22Rv1 (cell line): ENCODE results near the gene ANO10.

ENCODE experiments used
- H3K27ac ChIP-seq: fragments of 450-650 bp; 2 replicates; pipeline ENCODE4 v1.5.1; 2017
- CTCF ChIP-seq: fragments of 450-650 bp; IDR thresholded peaks from 2 replicates; pipeline ENCODE4 v1.5.1; 2017; ENCODE audit warnings: mild to moderate bottlenecking
- ZFX ChIP-seq: fragments of 450-650 bp; IDR thresholded peaks from 2 replicates; pipeline ENCODE4 v1.6.1; 2017; ENCODE audit warnings: antibody characterized with exemption, borderline replicate concordance

ANO10 gene

DNA sequence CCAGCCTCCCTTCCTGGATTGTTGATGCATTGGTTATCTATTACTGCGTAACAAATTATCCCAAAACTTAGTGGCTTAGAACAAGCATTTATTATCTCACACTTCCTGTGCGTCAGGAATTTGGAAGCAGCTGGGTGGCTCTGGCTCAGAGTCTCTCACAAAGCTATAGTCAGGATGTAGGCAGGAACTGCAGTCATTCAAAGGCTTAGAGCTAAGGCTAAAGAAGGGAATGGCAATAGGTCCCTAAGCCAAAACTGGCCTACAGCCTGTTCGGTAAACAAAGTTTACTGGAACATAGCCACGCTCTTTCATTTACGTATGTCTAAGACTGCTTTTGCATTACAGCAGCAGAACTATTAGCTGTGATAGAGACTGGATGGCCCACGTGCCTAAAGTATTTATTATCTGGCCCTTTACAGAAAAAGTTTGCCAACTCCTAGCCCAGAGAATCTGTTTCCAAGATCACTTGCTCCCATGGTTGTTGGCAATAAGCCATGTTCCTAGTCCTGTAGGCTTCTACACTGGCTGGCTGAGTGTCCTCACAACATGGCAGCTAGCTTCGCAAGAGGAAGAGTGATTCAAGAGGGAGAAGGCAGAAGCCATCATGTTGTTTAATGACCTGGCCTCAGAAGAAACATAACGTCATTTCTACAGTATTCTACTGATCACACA is 203.1 kb downstream of the ANO10 start:
- TF ChIP-seq CTCF: no peak
- TF ChIP-seq ZFX: no peak
- peak overlapping the region; percentile 59 for H3K27ac ChIP-seq

GRCh38 chr3:43417133-43417532 is 204.7 kb downstream of the ANO10 start:
- peak overlapping the region; percentile 59; the same call in 1 of the 2 replicates for H3K27ac ChIP-seq
- no peak for TF ChIP-seq CTCF
- no peak for TF ChIP-seq ZFX

- no peak overlapping the region for H3K27ac ChIP-seq
- no peak for TF ChIP-seq ZFX
- TF ChIP-seq CTCF: no peak
Observed at GRCh38 chr3:43415088-43415487, 206.7 kb downstream of the ANO10 start.

- no peak overlapping the region for H3K27ac ChIP-seq
- no peak for TF ChIP-seq CTCF
Observed at GRCh38 chr3:43413676-43414368, 208.0 kb downstream of the ANO10 start.

DNA sequence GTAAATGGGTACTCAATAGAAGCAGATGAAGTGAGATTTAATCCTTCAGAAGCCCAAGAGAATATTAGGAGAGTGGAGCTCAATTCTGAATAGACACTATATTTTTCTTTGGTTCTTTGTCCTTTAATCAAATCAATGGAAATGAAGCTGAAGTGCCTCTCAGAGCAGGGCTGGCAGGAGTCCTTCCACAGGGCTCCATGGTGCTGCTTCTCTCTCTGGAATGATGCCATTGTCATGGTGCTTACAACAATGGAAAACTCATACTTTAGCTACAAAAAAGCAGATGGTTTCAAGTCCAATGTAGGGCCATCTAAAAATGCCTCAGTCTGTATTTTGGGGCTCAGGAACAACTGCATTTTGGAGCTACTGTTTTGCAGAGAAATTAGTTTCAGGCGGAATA is 210.4 kb downstream of the ANO10 start:
- TF ChIP-seq ZFX (no peak), CTCF (no peak)
- H3K27ac ChIP-seq: no peak overlapping the region

DNA sequence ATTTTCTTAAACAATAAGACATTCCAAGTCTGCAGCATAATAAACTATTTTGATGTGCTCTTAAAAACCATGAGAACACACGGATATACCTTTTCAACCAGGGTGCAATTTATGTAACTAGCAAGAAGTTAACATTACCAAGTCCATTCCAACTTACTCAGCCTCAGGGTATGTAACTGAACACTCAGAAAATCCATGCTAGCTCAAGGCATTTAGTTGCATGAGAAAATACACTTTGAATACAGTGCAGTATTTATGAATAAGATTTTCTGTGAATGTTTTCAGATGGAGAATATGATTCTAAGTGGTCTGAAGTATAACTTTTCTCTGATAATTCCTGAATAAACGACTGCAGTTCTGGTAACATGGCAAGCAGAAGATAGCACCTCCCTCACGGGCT is 211.2 kb downstream of the ANO10 start:
- no peak overlapping the region for H3K27ac ChIP-seq
- TF ChIP-seq ZFX (no peak), CTCF (no peak)

DNA sequence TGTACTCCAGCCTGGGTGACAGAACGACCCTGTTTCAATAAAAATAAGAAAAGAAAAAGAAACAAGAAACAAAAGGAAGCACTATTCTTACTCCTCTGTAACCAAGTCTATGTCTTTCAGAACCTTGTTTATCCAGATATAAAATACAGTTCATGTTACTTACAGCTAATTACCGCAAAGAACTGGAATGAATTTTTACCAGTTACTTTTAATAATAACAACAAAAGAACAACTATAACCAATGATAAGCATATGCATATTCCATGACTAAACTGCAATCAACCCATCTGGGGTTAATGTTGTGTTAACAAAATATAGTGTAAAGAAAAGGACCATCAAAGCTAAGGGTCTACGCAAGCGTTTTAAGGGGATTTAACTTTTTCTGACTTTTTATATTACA is 212.3 kb downstream of the ANO10 start:
- no peak overlapping the region for H3K27ac ChIP-seq
- TF ChIP-seq ZFX (no peak), CTCF (no peak)
